ENCODE data around the gene TENT5C. TPM values are rescaled to one million over a fixed set of nuclear protein-coding genes. Genes with fewer than 3 reads are reported as not detected.

Gene TENT5C
- total and polyA plus RNA-seq, 2 of the 8 experiments (the other 6 are each of a cell fraction or from before 2014, with no cell fraction given) = 0.38 to 0.99 TPM

GRCh38 chr1:117635805-117636204 is 30.0 kb downstream of the TENT5C start (continued):
- TF ChIP-seq SAP30 (IDR thresholded peaks at IDR 0.05; ENCODE audit: insufficient read depth, insufficient replicate concordance, low read length) = no peak
- TF ChIP-seq CTBP2 (IDR thresholded peaks at IDR 0.05; ENCODE audit: borderline replicate concordance, insufficient read depth, insufficient read length, low read length) = no peak
- TF ChIP-seq BCL11A (IDR thresholded peaks at IDR 0.05; ENCODE audit: low read depth in 2 of 2, low read length in 2 of 2) = no peak
- TF ChIP-seq PHF8 (conservative IDR thresholded peaks at IDR 0.05; ENCODE audit: low read depth, low read length) = no peak
- no peak for TF ChIP-seq BACH1 (IDR thresholded peaks at IDR 0.05; ENCODE audit: low read length)
- TF ChIP-seq TCF12 (IDR thresholded peaks at IDR 0.05; ENCODE audit: low read depth, low read length) = no peak
